GM21723 (cell line): ENCODE data around the gene LGALS9C.
"Not testable (repeated sequence)": the region's sequence is repeated elsewhere in the genome, so short reads cannot be mapped to it uniquely, and the experiment has no call there.

Experiments
- ATAC-seq: cut with Tn5 transposase; IDR thresholded peaks from one replicate; pipeline ENCODE4 v1.9.1; 2021; ENCODE audit warnings: mild to moderate bottlenecking, moderate library complexity; ENCODE audit not compliant: unreplicated experiment

LGALS9C gene

DNA sequence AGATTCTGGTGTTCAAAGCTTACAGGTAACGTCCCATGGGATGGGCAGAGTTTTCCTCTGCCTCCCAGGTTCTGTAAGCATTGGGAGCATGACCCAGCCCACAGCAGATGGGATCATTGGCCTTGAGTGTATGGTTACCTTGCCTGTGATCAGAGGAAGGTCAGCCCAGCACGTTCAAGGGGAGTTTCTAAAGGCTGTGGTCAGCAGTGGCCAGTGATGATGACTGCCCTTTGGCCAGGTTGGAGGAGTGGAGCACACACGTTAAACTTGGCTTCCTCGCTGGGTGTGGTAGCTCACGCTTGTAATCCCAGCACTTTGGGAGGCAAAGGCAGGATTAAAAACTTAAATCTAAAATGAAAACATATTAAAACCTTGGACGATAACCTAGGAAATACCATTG, 51.8 kb downstream of the LGALS9C start:
- ATAC-seq: not testable (repeated sequence)

DNA sequence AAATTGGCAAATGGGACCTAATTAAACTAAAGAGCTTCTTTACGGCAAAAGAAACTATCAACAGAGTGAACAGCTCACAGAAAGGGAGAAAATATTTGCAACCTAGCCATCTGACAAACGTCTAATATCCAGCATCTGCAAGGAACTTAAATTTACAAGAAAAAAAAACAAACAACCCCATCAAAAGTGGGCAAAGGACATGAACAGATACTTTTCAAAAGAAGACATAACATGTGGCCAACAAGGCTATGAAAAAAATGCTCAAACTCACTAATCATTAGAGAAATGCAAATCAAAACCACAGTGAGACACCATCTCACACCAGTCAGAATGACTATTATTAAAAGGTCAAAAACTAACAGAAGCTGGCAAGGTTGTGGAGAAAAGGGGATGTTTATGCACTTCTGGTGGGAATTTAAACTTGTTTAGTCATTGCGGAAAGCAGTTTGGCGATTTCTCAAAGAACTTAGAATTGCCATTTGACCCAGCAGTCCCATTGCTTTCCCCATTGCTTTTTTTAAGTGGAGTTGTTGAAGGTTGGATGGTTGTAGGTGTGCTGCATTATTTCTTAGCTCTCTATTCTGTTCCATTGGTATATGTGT, 52.4 kb downstream of the LGALS9C start:
- not testable (repeated sequence) for ATAC-seq

DNA sequence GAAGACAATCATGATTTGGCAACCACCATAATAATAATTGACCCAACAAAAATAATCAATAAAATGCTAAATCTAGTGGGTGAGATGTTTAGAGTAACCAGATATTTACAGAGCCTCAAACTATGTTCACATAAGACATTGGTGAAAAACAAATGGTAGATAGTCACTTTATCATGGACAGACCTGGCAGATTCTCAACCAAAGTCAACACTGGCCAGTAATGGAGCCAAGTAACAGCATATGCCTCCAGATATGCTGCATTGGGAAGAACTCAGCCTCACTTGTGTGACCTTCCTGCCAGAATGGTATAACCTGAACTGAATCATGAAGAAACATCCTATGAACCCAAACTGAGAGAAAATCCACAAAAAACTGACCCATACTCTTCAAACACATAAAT, 53.8 kb downstream of the LGALS9C start:
- ATAC-seq: not testable (repeated sequence)

DNA sequence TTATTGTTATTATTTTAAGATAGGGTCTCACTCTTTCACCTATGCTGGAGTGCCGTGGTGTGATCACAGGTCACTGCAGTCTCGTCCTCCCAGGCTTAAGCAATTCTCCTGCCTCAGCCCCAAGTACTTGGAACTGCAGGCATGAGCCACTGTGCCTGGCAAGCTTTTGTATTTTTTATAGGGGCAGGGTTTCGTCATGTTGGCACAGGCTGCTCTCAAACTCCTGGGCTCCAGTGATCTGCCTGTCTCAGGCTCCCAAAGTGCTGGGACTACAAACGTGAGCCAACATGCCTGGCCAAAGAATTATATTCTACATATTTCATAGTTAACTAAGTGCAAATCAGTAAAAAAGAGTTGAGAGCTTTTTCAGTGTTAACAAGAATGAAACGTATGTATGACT, 65.6 kb downstream of the LGALS9C start:
- ATAC-seq: not testable (repeated sequence)

DNA sequence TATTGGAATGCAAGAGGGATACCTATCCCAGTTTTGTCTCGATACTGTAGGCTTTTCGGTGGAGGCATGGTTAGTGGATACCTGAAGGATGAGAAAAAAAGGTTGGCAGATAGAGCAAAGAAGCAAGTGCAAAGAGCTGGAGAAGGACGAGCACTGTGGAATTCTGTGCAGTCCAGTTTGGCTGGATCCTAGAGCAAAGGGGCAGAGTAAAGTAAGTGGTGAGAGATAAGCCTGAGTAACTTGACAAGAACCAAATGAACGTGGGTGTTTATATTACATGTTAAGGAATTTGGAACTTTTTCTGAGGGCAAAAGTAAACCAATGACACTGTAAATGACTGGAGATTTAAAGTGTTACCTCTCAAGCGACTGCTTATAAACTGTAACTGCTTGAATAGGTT, 66.3 kb downstream of the LGALS9C start:
- ATAC-seq: not testable (repeated sequence)
